GM12891 (cell line): Measurements from ENCODE around the gene PDZRN3.

Experiments
- POLR2A ChIP-seq: IDR thresholded peaks from 2 replicates; pipeline ENCODE4 v1.6.1; 2011; ENCODE audit warnings: low read depth, low read length, control low read depth
- POLR2AphosphoS5 ChIP-seq: IDR thresholded peaks from 2 replicates; pipeline ENCODE4 v1.6.1; 2011; ENCODE audit warnings: low read depth, low read length, control low read depth
- SPI1 ChIP-seq: IDR thresholded peaks from 2 replicates; pipeline ENCODE4 v1.6.1; 2011; ENCODE audit warnings: low read depth, low read length, control low read depth
- TAF1 ChIP-seq: IDR thresholded peaks from 2 replicates; pipeline ENCODE4 v1.6.1; 2011; ENCODE audit warnings: low read depth, low read length, control low read depth

DNA sequence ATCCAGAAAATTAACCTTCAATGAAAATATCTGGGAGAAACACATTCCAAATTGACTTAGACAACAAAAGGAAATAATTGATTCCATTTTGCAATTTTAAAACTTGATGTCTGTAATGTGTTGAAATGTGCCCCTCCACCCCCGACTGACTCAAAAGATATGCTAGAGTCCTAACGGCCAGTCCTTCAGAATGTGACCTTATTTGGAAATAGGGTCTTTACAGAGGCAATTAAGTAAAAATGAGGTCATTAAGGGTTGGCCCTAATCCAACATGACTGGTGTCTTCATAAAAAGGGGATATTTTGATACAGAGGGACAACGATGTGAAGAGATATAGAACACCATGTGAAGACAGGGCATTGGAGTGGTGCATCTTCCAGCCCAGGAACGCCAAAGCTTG is 153.9 kb downstream of the PDZRN3 start:
- no peak for TF ChIP-seq POLR2A
- no peak for TF ChIP-seq TAF1
- TF ChIP-seq POLR2AphosphoS5, result no peak
- no peak for TF ChIP-seq SPI1
